ENCODE results near the gene FNBP1. TPM values are rescaled to one million over a fixed set of nuclear protein-coding genes. Genes with fewer than 3 reads are reported as not detected.

FNBP1 gene
- total RNA-seq, 1 experiment from 2014 or later, result 36.5 TPM

DNA sequence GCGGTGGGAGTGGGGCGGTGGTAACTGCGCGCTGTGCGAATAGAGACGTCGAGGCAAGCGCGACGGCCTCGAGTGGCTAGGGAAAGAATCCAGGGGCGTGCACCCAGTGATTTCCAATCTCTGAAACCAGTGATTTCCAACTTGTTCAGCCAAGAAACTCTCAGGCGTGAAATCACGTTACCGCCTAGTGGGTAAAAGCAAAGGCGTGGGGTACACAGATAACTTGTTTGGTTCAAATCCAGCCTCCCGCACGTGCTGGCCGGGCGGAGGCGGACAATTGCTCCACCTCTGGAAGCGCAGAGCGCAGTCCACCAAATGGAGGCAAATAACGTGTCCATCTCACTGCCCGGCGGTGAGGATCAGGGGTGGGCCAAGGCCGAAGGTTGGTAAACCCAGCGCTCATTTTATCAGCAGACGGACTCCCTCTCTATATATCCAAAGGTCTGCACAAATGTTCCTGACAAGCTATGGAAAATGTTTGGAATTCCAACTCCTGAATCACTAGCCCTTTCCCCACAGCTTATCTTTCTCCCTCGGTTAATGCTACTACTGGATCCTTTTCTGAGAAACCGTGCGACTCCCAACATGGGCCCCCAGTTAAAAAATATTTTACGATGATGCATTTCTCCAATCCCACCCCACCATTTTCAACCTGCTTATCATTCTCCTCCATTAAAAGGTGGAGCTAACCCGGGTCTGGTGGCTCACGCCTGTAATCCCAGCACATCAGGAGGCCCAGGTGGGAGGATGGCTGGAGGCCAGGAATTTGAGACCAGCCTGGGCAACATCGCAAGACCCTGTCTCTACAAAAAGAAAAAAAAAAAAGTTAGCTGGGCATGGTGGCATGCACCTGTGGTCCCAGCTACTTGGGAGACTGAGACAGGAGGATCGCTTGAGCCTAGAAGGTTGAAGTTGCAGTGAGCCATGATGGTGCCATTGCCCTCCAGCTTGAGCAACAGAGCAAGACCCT, 950 bp upstream of the FNBP1 start:
- H3K79me1 ChIP-seq (ENCODE audit: insufficient read depth, low read depth, low read length, poor library complexity, severe bottlenecking), result no peaks in the 10 kb centered on the region
- H2BK120ac ChIP-seq (ENCODE audit: low read depth, low read length, poor library complexity, severe bottlenecking), result no peak overlapping the region
- no peak overlapping the region for H4K5ac ChIP-seq (ENCODE audit: insufficient read length, low read depth, low read length)
- DNase-seq, result peak; percentile 55
- no peak overlapping the region for H3K23ac ChIP-seq (ENCODE audit: insufficient read length, low read depth, low read length)
- H3K27me3 ChIP-seq (ENCODE audit: insufficient read depth, low read length), result no peaks in the 10 kb centered on the region; the same call in 1 of the 2 replicates
- no CpG with 5 or more reads among the region's 37 CpGs for WGBS (ENCODE audit: extremely low coverage, insufficient read length, low lambda C conversion rate)
- no peaks in the 10 kb centered on the region for H4K20me1 ChIP-seq (ENCODE audit: control insufficient read depth, insufficient read depth, insufficient read length)
- no peak overlapping the region for H2BK5ac ChIP-seq (ENCODE audit: insufficient read length, low read length)
- no peaks in the 10 kb centered on the region for H3K4me1 ChIP-seq (ENCODE audit: insufficient read depth, low read length)
- H3K9me3 ChIP-seq (ENCODE audit: control insufficient read depth, low read depth, low read length), result no peaks in the 10 kb centered on the region
- H3K14ac ChIP-seq (ENCODE audit: insufficient read depth, low read length), result peak overlapping the region; percentile 42; the same call in 1 of the 2 replicates
- H3K23me2 ChIP-seq (ENCODE audit: insufficient read length, low read depth, low read length, poor library complexity, severe bottlenecking), result peaks cover 14% of the 10 kb centered on the region
- H2BK20ac ChIP-seq (ENCODE audit: low read depth, low read length, poor library complexity, severe bottlenecking), result no peak overlapping the region
- peak overlapping the region; percentile 94 to 96 for H3K4me3 Mint-ChIP-seq
- H3K36me3 Mint-ChIP-seq (ENCODE audit: insufficient read depth in 1 of 3, low read depth in 3 of 3), result peaks cover 0 to 3% (median 2%) of the 10 kb centered on the region in 3 experiments; a peak in 2 of 7 replicates
- H4K91ac ChIP-seq (ENCODE audit: insufficient read length, low read depth, low read length), result no peak overlapping the region
- H2BK15ac ChIP-seq (ENCODE audit: low read depth, low read length), result no peak overlapping the region
- no peak overlapping the region for H2BK12ac ChIP-seq (ENCODE audit: insufficient read length, low read depth, low read length)
- no peak overlapping the region for H3K27ac ChIP-seq (ENCODE audit: insufficient read length, low read depth, low read length)
- no peak overlapping the region for H2AFZ ChIP-seq (ENCODE audit: low read length)
- H3K9ac ChIP-seq (ENCODE audit: extremely low read depth, insufficient read length, low read length), result no peak overlapping the region
- peaks cover 2 to 3% of the 10 kb centered on the region in 2 experiments; a peak in 3 of 5 replicates for H3K9me3 Mint-ChIP-seq
- H3K27me3 Mint-ChIP-seq (ENCODE audit: low read depth), result peaks cover 28% of the 10 kb centered on the region
- no peak overlapping the region for H3K4ac ChIP-seq (ENCODE audit: low read depth, low read length)
- H4K8ac ChIP-seq (replicated peaks; ENCODE audit: insufficient read length, low read depth, low read length), result no peak overlapping the region
- TF ChIP-seq CTCF (conservative IDR thresholded peaks at IDR 0.05), result no peak
- no peak overlapping the region for H2AK5ac ChIP-seq (ENCODE audit: insufficient read length, low read length)
- 0 out of 7 replicates have a peak overlapping the region, but pooled peaks of 1 of the 3 experiments have one; percentile 88 for H3K27ac Mint-ChIP-seq
- H3K4me1 Mint-ChIP-seq, result peaks cover 21 to 28% of the 10 kb centered on the region in 2 experiments
- H3T11ph ChIP-seq (ENCODE audit: low read length), result no peak overlapping the region
- H3K79me2 ChIP-seq (ENCODE audit: insufficient read depth, low read length), result no peaks in the 10 kb centered on the region
- H3K4me2 ChIP-seq (ENCODE audit: insufficient read depth, insufficient read length, low read length), result peak overlapping the region; percentile 39
- no peak overlapping the region for H3K56ac ChIP-seq (ENCODE audit: insufficient read length, low read depth, low read length)
- peak overlapping the region; percentile 49 for H3K18ac ChIP-seq (ENCODE audit: insufficient read length, low read depth, low read length)
